ENCODE measurements around the gene TMEM258. TPM values are rescaled to one million over a fixed set of nuclear protein-coding genes. Genes with fewer than 3 reads are reported as not detected.

Gene TMEM258
- polyA plus RNA-seq, 1 of the 3 experiments (the other 2 are of a cell fraction): 454 TPM

GRCh38 chr11:61760946-61761345, 31.5 kb downstream of the TMEM258 start:
- ChIA-PET POLR2A (no interaction called here), CTCF (interaction anchor here (0.7 to 14.3 kb wide), 4 partner anchors 13 to 346 kb away, joined by 3 to 140 read pairs (median 7); no protein-coding TSS in a partner anchor)
- Histone ChIP-seq H3K4me1 (ENCODE audit: control insufficient read depth in 1 of 2, insufficient read depth in 2 of 2, low read depth in 1 of 2, low read length in 1 of 2) (peaks cover 8 to 20% of the 10 kb centered on the region in 2 experiments; a peak in 2 of 4 replicates), H2AFZ (ENCODE audit: low read depth) (no peak overlapping the region), H3K36me3 (replicated peaks in 1 of 2; ENCODE audit: control insufficient read depth in 1 of 2, insufficient read depth in 2 of 2, low read length in 1 of 2) (no peaks in the 10 kb centered on the region), H3K4me2 (no peak overlapping the region), H3K79me2 (ENCODE audit: insufficient read depth) (no peaks in the 10 kb centered on the region), H3K9me2 (no peaks in the 10 kb centered on the region), H3K9ac (no peak overlapping the region), H4K20me1 (ENCODE audit: insufficient read depth) (no peaks in the 10 kb centered on the region), H3K27ac (ENCODE audit: low read depth in 2 of 2, low read length in 1 of 2) (no peak overlapping the region), H3K27me3 (ENCODE audit: insufficient read depth) (no peaks in the 10 kb centered on the region), H3K9me3 (no peaks in the 10 kb centered on the region), H3K4me3 (ENCODE audit: low read depth in 2 of 2, low read length in 1 of 2) (no peak overlapping the region), H3F3A (replicated peaks; ENCODE audit: insufficient read depth) (no peaks in the 10 kb centered on the region)
- TF ChIP-seq MXI1 (IDR thresholded peaks at IDR 0.05; ENCODE audit: low read depth, low read length): no peak
- TF ChIP-seq YY1 (IDR thresholded peaks at IDR 0.05; ENCODE audit: low read depth): no peak
- TF ChIP-seq NFIC (IDR thresholded peaks at IDR 0.05; ENCODE audit: borderline replicate concordance): no peak
- TF ChIP-seq TEAD4 (IDR thresholded peaks at IDR 0.05; ENCODE audit: borderline replicate concordance, insufficient read depth): no peak
- TF ChIP-seq CHD2 (IDR thresholded peaks at IDR 0.05; ENCODE audit: low read length, partially characterized antibody): no peak
- no peak for TF ChIP-seq ELF1 (IDR thresholded peaks at IDR 0.05)
- no peak for TF ChIP-seq RXRA (IDR thresholded peaks at IDR 0.05; ENCODE audit: borderline replicate concordance, low read depth)
- no peak for TF ChIP-seq SIN3A (IDR thresholded peaks at IDR 0.05; ENCODE audit: borderline replicate concordance, low read depth, low read length)
- TF ChIP-seq FOXJ3 (CRISPR knock-in tag; IDR thresholded peaks at IDR 0.05): no peak
- TF ChIP-seq EP300 (IDR thresholded peaks at IDR 0.05; ENCODE audit: borderline replicate concordance in 1 of 2, low read depth in 1 of 2, low read length in 1 of 2): no peak
- no peak for TF ChIP-seq USF1 (IDR thresholded peaks at IDR 0.05; ENCODE audit: borderline replicate concordance, low read depth)
- no peak for TF ChIP-seq GABPA (IDR thresholded peaks at IDR 0.05; ENCODE audit: low read depth)
- TF ChIP-seq USF2 (IDR thresholded peaks at IDR 0.05; ENCODE audit: borderline replicate concordance, low read depth, low read length): no peak
- no peak for TF ChIP-seq RFX5 (IDR thresholded peaks at IDR 0.05; ENCODE audit: low read length)
- no peak for DNase-seq
- WGBS (ENCODE audit: low lambda C conversion rate): 98% methylated on average over 8 of the region's 13 CpGs

GRCh38 chr11:61757213-61757862, 35.1 kb downstream of the TMEM258 start:
- WGBS (ENCODE audit: low lambda C conversion rate): 90% methylated on average over 2 of the region's 15 CpGs
- TF ChIP-seq PBX3 (IDR thresholded peaks at IDR 0.05) (no peak), SMC3 (IDR thresholded peaks at IDR 0.05; ENCODE audit: low read depth, low read length) (no peak), FOXM1 (IDR thresholded peaks at IDR 0.05; ENCODE audit: low read depth) (no peak), USF1 (IDR thresholded peaks at IDR 0.05; ENCODE audit: borderline replicate concordance, low read depth) (no peak), EZH2phosphoT487 (IDR thresholded peaks at IDR 0.05; ENCODE audit: borderline replicate concordance, low read depth) (no peak)
- Histone ChIP-seq H3K9me3 (no peaks in the 10 kb centered on the region), H3K4me3 (ENCODE audit: low read depth in 2 of 2, low read length in 1 of 2) (no peak overlapping the region), H3K27ac (ENCODE audit: low read depth in 2 of 2, low read length in 1 of 2) (no peak overlapping the region), H3F3A (replicated peaks; ENCODE audit: insufficient read depth) (no peaks in the 10 kb centered on the region), H3K9ac (no peak overlapping the region), H3K9me2 (no peaks in the 10 kb centered on the region), H4K20me1 (ENCODE audit: insufficient read depth) (no peaks in the 10 kb centered on the region), H3K4me2 (no peak overlapping the region), H3K79me2 (ENCODE audit: insufficient read depth) (no peaks in the 10 kb centered on the region), H3K27me3 (ENCODE audit: insufficient read depth) (no peaks in the 10 kb centered on the region), H3K36me3 (replicated peaks in 1 of 2; ENCODE audit: control insufficient read depth in 1 of 2, insufficient read depth in 2 of 2, low read length in 1 of 2) (no peaks in the 10 kb centered on the region), H2AFZ (ENCODE audit: low read depth) (no peak overlapping the region), H3K4me1 (ENCODE audit: control insufficient read depth in 1 of 2, insufficient read depth in 2 of 2, low read depth in 1 of 2, low read length in 1 of 2) (peaks cover 9 to 11% of the 10 kb centered on the region in 2 experiments; a peak in 2 of 4 replicates)
- no peak for DNase-seq
- POLR2A ChIA-PET: interaction anchor here (1.1 kb wide), 1 partner anchor 34 kb away, joined by 3 read pairs; no protein-coding TSS in a partner anchor
- CTCF ChIA-PET: interaction anchor here (0.8 to 14.3 kb wide), 4 partner anchors 10 to 325 kb away, joined by 4 to 140 read pairs (median 43); partner anchors contain the start of genes FEN1 and TMEM258

Measured in SK-N-SH (cell line).